ENCODE results near the gene SYNE2.
"Not testable (repeated sequence)": the region's sequence is repeated elsewhere in the genome, so short reads cannot be mapped to it uniquely, and the experiment has no call there.

SYNE2 gene

GRCh38 chr14:64186231-64187129, 333.7 kb downstream of the SYNE2 start:
- no peak for DNase-seq

- no peak for DNase-seq
Measured at GRCh38 chr14:64187331-64187730, 334.5 kb downstream of the SYNE2 start.

- no peak for DNase-seq
Measured at GRCh38 chr14:64190974-64191502, 338.2 kb downstream of the SYNE2 start.

- DNase-seq: no peak
Measured at GRCh38 chr14:64191756-64192155, 339.0 kb downstream of the SYNE2 start.

GRCh38 chr14:64193821-64194220, 341.0 kb downstream of the SYNE2 start:
- DNase-seq: no peak

- DNase-seq: no peak
Measured at GRCh38 chr14:64194404-64194803, 341.6 kb downstream of the SYNE2 start.

GRCh38 chr14:64195199-64195598, 342.4 kb downstream of the SYNE2 start:
- DNase-seq: no peak

- no peak for DNase-seq
Measured at GRCh38 chr14:64196056-64196455, 343.3 kb downstream of the SYNE2 start.

- peak in 49 of 51 donors; percentile 20 to 90 (median 59) for DNase-seq
Measured at GRCh38 chr14:64196814-64197411, 344.1 kb downstream of the SYNE2 start.

- peak in 1 of 51 donors; percentile 45 for DNase-seq
Measured at GRCh38 chr14:64197996-64198395, 345.2 kb downstream of the SYNE2 start.

- DNase-seq: peak in 2 of 51 donors; percentile 7 to 19
Measured at GRCh38 chr14:64198486-64198885, 345.7 kb downstream of the SYNE2 start.

- DNase-seq: peak in 11 of 51 donors; percentile 5 to 47 (median 14)
Measured at GRCh38 chr14:64200170-64200569, 347.4 kb downstream of the SYNE2 start.

- no peak for DNase-seq
Measured at GRCh38 chr14:64201296-64201695, 348.5 kb downstream of the SYNE2 start.

- no peak for DNase-seq
Measured at GRCh38 chr14:64201921-64202545, 349.2 kb downstream of the SYNE2 start.

GRCh38 chr14:64202716-64203115, 349.9 kb downstream of the SYNE2 start:
- no peak for DNase-seq

- DNase-seq: no peak
Measured at GRCh38 chr14:64203366-64204006, 350.7 kb downstream of the SYNE2 start.

GRCh38 chr14:64208261-64208660, 355.5 kb downstream of the SYNE2 start:
- DNase-seq: no peak

GRCh38 chr14:64208981-64209380, 356.2 kb downstream of the SYNE2 start:
- no peak for DNase-seq

- DNase-seq: peak in 12 of 51 donors; percentile 4 to 35 (median 17)
Measured at GRCh38 chr14:64209444-64210131, 356.8 kb downstream of the SYNE2 start.

- no peak for DNase-seq
Measured at GRCh38 chr14:64210216-64210615, 357.4 kb downstream of the SYNE2 start.

GRCh38 chr14:64210912-64211311, 358.1 kb downstream of the SYNE2 start:
- DNase-seq: not testable (repeated sequence)
